CD4-positive, alpha-beta T cell treated with Interleukin-15 for 4 hours (primary cell): Measurements from ENCODE around the gene NCKAP1.
"Not testable (repeated sequence)": the region's sequence is repeated elsewhere in the genome, so short reads cannot be mapped to it uniquely, and the experiment has no call there.

ENCODE experiments used
- DNase-seq: peaks from one replicate; pipeline ENCODE4 v3.0.0-alpha.2; 2020; ENCODE audit warnings: low spot score

NCKAP1 gene

GRCh38 chr2:182912518-182912915 lies 125.7 kb downstream of the NCKAP1 start:
- no peak for DNase-seq

DNA sequence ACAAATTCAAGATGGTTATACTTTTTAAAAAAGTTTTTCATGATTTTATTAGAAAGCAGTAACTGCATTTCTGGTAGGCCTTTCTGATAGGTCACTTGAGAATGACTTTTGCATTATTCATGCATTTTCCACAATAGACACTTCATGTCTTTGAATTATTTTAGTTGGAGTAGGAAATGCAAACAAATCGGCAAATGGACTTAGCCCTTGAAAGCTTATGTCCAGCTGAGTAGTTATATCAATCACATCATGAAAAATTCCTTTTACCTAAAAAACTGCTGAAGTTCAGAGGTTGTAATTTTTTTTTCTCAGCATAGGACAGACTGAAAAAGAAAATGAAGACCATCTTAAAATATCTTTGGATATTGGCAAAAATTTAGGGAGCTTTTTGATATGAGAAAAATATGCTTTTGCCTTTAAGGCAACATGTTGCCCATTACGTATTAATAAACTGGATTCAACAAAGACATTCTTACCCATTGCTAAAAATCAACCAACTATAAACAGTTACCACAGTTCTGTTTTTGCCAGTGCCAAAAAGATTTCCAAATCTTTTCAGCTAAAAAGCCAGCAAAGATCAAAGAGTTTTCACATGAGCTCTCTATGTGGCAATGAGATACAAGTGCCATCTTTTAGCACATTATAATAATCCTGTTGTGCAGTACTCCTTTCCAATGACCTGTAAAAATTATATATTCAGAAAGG lies 126.3 kb downstream of the NCKAP1 start:
- DNase-seq: no peak

- no peak for DNase-seq
Measured at GRCh38 chr2:182910965-182911364, 127.3 kb downstream of the NCKAP1 start.

DNA sequence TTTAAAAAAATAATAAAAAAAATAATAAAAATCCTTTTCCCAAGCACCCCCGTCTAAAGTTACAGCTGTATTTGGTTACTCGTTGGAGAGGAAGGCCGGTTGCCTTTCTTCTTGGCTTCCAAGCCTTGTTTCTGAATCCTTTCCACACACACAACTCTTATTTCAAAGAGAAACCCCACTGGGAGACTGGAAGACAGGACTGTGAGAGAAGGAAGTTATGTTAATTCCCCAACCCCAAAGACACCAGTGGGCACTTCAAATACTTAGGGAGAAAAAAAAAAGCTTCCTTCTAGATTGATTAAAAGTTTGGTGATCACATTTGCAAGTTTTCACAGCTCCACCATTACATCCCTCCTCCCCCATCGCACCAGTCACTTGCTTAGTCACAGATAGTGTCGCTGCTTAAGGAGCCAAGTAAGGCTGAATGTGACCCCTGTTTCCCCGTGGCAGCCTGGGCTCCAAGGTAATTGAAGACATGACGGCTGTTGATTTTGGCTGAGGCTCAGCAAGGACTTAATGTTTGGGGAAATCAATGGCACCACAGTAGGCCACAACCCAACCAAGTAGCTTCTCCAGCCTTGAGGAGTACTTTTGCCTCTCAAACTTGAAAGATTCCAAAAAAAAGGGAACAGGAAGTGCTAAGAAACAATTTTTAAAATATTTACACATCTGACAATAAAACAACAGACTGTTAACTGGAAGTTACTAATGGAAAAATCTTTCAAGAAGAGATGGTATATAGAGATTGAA lies 131.0 kb downstream of the NCKAP1 start:
- no peak for DNase-seq

DNA sequence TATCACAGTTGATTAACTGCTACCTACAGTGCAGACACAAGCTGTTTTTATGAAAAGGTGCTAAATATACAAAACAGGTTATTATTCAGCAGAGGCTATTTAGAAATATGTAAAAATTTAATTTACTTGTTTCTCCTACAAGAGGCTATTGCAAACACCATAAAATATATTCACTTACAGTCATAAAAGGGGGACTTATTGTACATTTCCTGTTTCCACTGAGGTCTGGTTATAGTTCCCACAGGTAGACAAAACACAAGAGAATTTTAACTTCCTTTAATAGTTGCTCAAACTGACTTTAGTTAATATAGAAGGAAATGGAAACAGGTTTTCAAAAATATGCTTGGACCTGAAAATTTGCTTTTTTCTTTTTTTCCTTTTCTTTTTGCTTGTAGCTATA lies 131.8 kb downstream of the NCKAP1 start:
- no peak for DNase-seq

DNA sequence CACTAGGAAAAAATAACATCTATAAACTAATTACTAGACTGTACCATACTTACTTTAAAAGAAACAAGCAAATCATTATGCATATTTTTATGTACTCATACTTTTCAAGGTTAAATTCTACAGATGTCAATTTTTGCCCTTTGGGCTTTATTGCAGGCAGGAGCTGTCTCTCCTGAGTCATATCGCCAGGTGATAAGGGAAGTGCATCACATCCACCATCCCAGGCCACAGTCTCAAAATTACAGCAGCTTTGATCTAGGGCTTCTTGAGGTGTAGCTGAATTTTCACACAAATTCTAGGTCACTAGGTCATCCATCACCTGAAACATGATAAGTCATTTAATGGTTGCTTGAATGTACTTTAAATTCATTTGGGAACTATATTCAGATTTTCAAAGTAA lies 133.4 kb downstream of the NCKAP1 start:
- no peak for DNase-seq

DNA sequence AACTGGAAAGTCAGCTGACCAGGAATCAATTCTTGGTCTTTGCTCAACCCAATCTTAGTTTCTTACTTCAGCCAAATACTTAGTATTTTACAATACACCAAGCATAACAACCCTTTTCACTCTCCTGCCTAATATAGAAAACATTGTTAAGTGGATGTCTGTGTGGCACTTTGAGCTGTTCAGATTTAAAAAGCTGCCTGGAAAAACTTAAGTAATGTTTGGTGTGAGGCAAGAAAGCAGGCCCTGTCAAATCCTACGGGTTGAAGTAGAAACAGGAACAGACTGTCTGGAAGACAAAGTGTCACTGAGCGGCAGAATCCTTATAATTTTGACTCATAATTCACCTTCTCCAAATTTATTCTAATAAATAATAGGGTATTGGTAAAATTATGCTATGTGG lies 134.7 kb downstream of the NCKAP1 start:
- DNase-seq: no peak

DNA sequence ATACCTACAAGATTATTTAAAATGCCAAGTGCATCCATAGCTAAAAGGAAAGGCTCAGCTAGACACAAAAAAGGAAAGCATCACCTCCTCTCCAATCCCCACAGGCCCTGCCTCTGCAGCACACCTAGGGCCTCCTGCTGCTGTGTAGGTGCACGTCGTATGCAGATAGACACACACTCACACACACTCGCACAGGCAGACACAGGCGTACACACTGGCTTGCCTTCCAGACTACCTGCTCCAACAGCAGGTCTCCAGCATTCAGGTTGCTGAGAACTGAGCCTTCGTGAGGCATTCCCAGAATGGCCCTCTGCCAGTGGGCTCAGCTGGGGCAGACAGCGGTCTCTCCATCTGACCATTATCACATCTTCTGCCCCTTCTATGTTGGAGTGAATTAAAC lies 136.5 kb downstream of the NCKAP1 start:
- DNase-seq: no peak

GRCh38 chr2:182898718-182899117 lies 139.5 kb downstream of the NCKAP1 start:
- DNase-seq: no peak

GRCh38 chr2:182897137-182897536 lies 141.1 kb downstream of the NCKAP1 start:
- no peak for DNase-seq

GRCh38 chr2:182895798-182896197 lies 142.5 kb downstream of the NCKAP1 start:
- DNase-seq: no peak

GRCh38 chr2:182895169-182895568 lies 143.1 kb downstream of the NCKAP1 start:
- DNase-seq: no peak

DNA sequence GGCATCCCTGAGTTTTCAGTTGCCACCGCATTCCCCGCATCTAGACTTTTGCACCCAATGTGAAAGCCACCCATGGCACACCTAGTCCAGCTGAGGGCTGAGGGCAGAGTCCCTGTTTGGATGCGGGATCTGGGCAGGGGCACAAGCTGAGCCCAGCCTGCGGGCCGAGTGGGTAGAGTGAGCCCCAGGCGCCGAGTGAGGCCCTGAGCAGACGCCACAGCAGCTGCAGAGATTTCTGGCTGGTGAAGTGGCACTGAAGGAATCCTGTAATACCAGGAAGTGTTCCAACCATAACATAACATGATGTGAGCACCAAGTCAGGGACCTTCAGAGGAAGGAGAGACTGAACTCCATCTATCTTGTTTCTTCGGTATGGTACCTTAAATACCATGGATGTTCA lies 144.1 kb downstream of the NCKAP1 start:
- DNase-seq: no peak

GRCh38 chr2:182893666-182894065 lies 144.6 kb downstream of the NCKAP1 start:
- DNase-seq: no peak

DNA sequence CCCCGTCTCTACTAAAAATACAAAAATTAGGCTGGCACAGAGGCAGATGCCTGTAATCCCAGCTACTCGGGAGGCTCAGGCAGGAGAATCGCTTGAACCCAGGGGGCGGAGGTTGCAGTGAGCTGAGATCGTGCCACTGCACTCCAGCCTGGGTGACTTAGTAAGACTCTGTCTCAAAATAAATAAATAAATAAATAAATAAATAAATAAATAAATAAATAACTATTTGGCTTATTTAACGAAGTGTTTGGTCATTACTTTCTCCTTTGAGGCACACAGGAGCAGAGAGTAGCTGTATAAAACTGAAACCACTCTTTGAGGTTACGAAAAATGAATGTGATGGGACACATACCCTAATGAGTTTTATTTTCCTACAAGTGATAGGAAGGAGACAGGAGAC lies 145.2 kb downstream of the NCKAP1 start:
- DNase-seq: not testable (repeated sequence)

DNA sequence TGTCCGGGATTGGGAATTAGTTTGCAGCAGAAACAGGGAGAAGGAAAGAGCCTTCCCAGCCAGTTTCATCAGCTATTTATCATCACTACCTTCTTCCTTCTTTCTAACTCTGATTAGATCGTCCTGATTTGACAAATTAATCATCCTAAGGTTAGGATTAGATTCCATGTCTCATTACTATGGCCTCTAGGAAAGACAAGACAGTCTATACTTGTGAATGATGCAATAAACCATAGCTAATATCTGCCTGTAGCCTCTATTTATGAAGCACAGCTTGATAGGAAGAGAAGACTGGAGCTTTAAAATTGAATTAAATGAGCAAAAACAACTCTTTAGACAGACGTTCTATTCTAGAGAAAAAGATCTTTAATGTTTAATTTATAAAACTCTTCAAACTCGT lies 146.6 kb downstream of the NCKAP1 start:
- DNase-seq: no peak

- DNase-seq: no peak
Measured at GRCh38 chr2:182890773-182891378, 147.4 kb downstream of the NCKAP1 start.

GRCh38 chr2:182890305-182890704 lies 148.0 kb downstream of the NCKAP1 start:
- no peak for DNase-seq

GRCh38 chr2:182887753-182888415 lies 150.4 kb downstream of the NCKAP1 start:
- DNase-seq: no peak

DNA sequence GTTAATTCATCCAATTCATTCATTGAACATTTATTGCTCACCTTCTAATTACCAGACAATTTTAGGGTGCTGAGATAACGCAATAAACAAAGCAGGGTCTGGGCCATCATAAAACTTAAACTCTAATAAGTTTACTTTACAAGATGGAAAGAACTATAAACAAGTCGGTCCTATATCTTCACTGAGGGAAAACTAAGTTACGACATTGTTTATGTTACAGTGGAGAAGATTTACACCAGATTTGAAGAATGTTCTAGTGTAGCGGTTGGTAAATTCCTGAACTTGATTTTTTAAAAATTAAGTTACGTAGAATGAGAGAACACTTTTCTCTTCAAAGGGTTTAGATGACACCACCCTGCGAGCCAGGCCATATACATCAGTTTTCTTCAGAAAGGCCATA lies 151.2 kb downstream of the NCKAP1 start:
- no peak for DNase-seq

GRCh38 chr2:182885771-182886170 lies 152.5 kb downstream of the NCKAP1 start:
- no peak for DNase-seq

- no peak for DNase-seq
Measured at GRCh38 chr2:182883451-182883850, 154.8 kb downstream of the NCKAP1 start.

GRCh38 chr2:182880100-182880499 lies 158.2 kb downstream of the NCKAP1 start:
- DNase-seq: not testable (repeated sequence)
